Erythroblast (primary cell): Measurements from ENCODE around the gene NOX3.

Experiments
- GATA1 ChIP-seq: IDR thresholded peaks from 2 replicates; pipeline ENCODE4 v1.6.1; 2011; ENCODE audit warnings: low read depth, mild to moderate bottlenecking, control low read depth, low read length, moderate library complexity
- POLR2A ChIP-seq: IDR thresholded peaks from 2 replicates; pipeline ENCODE4 v1.6.1; 2011; ENCODE audit warnings: mild to moderate bottlenecking, low read length

GRCh38 chr6:155387481-155387880, 68.2 kb downstream of the NOX3 start:
- no peak for TF ChIP-seq POLR2A
- TF ChIP-seq GATA1 = no peak
